GM15510 (cell line): ENCODE results near the gene EBF3.

Experiments
- POLR2A ChIP-seq: IDR thresholded peaks from 3 replicates; pipeline ENCODE4 v1.6.1; 2011; ENCODE audit warnings: borderline replicate concordance; ENCODE audit not compliant: insufficient read length; ENCODE audit errors: extremely low read depth

The EBF3 gene

DNA sequence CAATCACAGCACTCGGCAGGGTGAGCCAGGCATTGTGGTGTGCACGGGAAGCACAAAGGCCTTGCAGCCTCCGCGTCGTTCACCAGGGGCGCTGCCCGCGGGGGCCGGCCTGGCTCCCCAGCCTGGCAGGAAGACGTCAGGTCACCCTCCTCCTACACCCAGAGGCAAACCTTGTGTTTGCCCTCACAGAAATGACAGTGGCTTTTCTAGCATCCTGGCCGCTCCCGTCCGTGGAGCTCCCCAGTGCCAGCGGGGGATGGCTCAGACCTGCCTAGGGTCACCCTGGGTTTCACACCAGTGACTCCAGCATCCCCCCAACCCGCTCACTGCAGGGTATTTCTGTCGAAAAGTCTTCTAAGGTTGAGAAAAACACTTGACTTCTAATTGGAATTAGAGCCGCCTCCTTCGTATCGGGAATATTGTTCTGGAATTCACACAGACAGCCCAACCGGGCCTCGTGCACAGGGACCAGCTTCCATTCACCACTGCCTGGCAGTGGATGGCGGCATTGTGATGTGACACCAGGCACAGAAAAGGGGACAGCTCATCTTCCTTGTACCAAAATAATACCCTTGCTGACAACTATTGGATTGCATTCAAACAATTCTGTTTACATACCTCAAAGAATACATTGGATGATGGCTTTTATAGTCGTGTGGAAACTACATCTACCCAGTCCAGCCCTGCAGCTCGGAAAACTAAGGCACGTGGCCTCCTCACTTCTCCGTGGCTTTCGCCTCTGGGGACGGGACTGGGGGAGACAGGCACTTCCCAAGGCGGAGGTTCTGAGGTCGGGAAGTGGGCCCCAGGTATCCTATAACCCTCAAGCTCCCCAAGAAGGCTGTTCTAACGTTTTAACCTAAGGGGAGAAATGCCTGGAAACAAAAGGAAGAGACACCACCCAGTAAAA, 109.0 kb downstream of the EBF3 start:
- no peak for TF ChIP-seq POLR2A

GRCh38 chr10:129854158-129854557, 109.9 kb downstream of the EBF3 start:
- TF ChIP-seq POLR2A, result no peak

DNA sequence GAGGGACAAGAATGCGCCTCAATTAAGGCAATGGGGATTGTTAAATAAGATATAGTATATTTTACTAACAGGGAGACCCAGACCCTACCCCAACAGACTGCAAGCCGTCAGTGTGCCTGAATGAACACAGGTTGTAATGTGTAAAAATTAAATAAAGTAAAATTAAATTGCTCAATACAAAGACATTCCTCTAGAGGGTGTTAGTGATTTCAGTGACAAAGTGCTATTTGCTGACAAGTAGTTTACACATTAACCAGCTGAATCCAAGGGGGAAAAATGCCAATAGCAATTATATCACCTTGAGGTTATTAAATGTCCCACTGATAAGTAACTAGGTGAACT, 110.5 kb downstream of the EBF3 start:
- no peak for TF ChIP-seq POLR2A

GRCh38 chr10:129852829-129853561, 111.1 kb downstream of the EBF3 start:
- TF ChIP-seq POLR2A, result no peak

- TF ChIP-seq POLR2A, result no peak
Observed at GRCh38 chr10:129851941-129852640, 112.0 kb downstream of the EBF3 start.

GRCh38 chr10:129850790-129851189, 113.3 kb downstream of the EBF3 start:
- no peak for TF ChIP-seq POLR2A

DNA sequence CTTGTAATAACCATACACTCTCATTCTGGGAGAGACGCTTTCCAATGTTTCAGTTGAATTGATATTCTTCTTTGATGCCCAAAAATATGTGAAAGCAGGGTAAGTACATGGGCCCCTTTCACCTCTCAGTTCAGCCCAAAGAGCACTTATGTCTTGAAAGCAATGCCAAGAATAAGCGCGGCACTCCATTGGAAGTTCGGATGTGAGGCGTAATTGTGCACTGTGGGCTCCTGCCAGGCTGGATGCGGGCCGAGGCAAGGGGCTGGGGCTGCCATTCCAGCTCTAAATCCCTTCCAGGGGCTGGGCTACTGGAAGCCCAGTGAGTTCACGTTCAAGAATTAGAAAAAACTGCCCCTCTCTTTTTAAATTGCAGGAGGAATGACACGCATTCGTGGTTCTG, 113.8 kb downstream of the EBF3 start:
- TF ChIP-seq POLR2A, result no peak

DNA sequence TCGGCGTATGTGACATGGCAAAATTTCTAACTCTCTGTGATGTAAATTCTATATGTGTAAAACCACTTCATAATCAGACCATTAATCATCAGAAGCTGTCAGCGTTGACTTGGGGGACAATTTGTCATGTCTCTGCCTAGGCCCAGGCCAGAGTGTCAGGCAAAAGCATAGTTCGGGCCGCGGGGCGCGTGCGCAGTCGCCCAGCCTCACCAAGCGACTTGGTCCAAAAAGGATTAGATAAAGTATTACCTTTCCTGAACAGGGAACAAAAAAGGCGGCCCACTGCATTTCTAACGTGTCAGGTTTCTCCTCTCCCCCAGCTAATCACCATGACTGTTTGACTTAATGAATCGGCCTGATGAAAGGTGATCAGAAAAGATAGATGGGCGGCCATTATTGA, 114.2 kb downstream of the EBF3 start:
- TF ChIP-seq POLR2A, result no peak

GRCh38 chr10:129849452-129849750, 114.7 kb downstream of the EBF3 start:
- no peak for TF ChIP-seq POLR2A

GRCh38 chr10:129848696-129849451, 115.2 kb downstream of the EBF3 start:
- no peak for TF ChIP-seq POLR2A

GRCh38 chr10:129847741-129848483, 116.2 kb downstream of the EBF3 start:
- TF ChIP-seq POLR2A, result no peak

DNA sequence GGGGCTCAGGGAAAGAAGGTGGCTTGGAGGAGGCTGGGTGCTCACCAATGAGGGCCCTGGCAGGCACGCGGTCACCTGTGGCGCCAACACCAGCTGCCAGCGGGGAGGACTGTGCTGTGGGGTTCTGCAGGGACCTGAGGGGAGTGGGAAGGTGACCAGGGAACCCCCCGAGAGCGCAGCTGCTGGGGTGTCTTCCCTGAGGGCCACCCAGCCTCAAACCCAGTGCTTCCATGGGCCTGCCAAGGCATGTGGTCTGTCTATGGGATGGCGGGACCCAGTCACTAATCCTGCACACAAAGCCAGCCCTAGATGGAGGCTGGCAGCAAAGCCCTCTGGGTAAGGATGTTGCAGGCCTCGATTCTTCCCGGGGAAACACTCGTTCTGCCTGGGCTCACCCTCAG, 117.1 kb downstream of the EBF3 start:
- no peak for TF ChIP-seq POLR2A

GRCh38 chr10:129845111-129845753, 118.8 kb downstream of the EBF3 start:
- TF ChIP-seq POLR2A, result no peak
